CD4-positive, alpha-beta T cell treated with Interleukin-1 beta for 1 hour (primary cell): ENCODE data around the gene MLN.
A peak's percentile ranks its signal among the peaks of the same experiment; 100 is the strongest.
"Not testable (repeated sequence)": the region's sequence is repeated elsewhere in the genome, so short reads cannot be mapped to it uniquely, and the experiment has no call there.

ENCODE experiments used
- DNase-seq, 2 donors: peaks; one replicate each; pipeline ENCODE4 v3.0.0-alpha.2; 2020 to 2022

The MLN gene

GRCh38 chr6:33834401-33835392 is 30.9 kb upstream of the MLN start:
- no peak for DNase-seq

GRCh38 chr6:33833599-33833998 is 29.8 kb upstream of the MLN start:
- no peak for DNase-seq

GRCh38 chr6:33832831-33833230 is 29.0 kb upstream of the MLN start:
- not testable (repeated sequence) for DNase-seq

- DNase-seq, result not testable (repeated sequence)
Observed at GRCh38 chr6:33831725-33832124, 27.9 kb upstream of the MLN start.

- DNase-seq, result no peak
Observed at GRCh38 chr6:33830635-33831240, 26.9 kb upstream of the MLN start.

- no peak for DNase-seq
Observed at GRCh38 chr6:33828764-33829731, 25.2 kb upstream of the MLN start.

- no peak for DNase-seq
Observed at GRCh38 chr6:33828452-33828763, 24.6 kb upstream of the MLN start.

GRCh38 chr6:33827546-33828451 is 24.0 kb upstream of the MLN start:
- no peak for DNase-seq

GRCh38 chr6:33826537-33826936 is 22.7 kb upstream of the MLN start:
- no peak for DNase-seq

GRCh38 chr6:33824461-33825154 is 20.8 kb upstream of the MLN start:
- DNase-seq, result no peak

GRCh38 chr6:33823806-33824205 is 20.0 kb upstream of the MLN start:
- no peak for DNase-seq

GRCh38 chr6:33822575-33823395 is 19.0 kb upstream of the MLN start:
- DNase-seq, result no peak

GRCh38 chr6:33820784-33821520 is 17.1 kb upstream of the MLN start:
- no peak for DNase-seq

GRCh38 chr6:33820243-33820642 is 16.4 kb upstream of the MLN start:
- DNase-seq, result no peak

- no peak for DNase-seq
Observed at GRCh38 chr6:33819021-33819420, 15.2 kb upstream of the MLN start.

- no peak for DNase-seq
Observed at GRCh38 chr6:33818293-33818692, 14.5 kb upstream of the MLN start.

GRCh38 chr6:33817489-33817888 is 13.7 kb upstream of the MLN start:
- no peak for DNase-seq

- no peak for DNase-seq
Observed at GRCh38 chr6:33816911-33817310, 13.1 kb upstream of the MLN start.

- DNase-seq, result peak in 1 of 2 donors; percentile 18
Observed at GRCh38 chr6:33815854-33816253, 12.1 kb upstream of the MLN start.
